Bone marrow (tissue), 2 donors: ENCODE results near the gene ANKRD63.
A peak's percentile ranks its signal among the peaks of the same experiment; 100 is the strongest.

Source experiments
- DNase-seq, 2 donors: peaks; one replicate each; lab custom pipeline; 2025; lab: John Stamatoyannopoulos, UW

ANKRD63 gene

GRCh38 chr15:40279437-40280141 lies 3.3 kb downstream of the ANKRD63 start:
- peak; percentile 41 to 55 for DNase-seq

GRCh38 chr15:40278026-40278425 lies 4.8 kb downstream of the ANKRD63 start:
- no peak for DNase-seq

GRCh38 chr15:40277471-40277870 lies 5.4 kb downstream of the ANKRD63 start:
- DNase-seq, result no peak

- no peak for DNase-seq
Measured at GRCh38 chr15:40276927-40277326, 5.9 kb downstream of the ANKRD63 start.

- DNase-seq, result no peak
Measured at GRCh38 chr15:40275954-40276353, 6.9 kb downstream of the ANKRD63 start.

GRCh38 chr15:40275523-40275922 lies 7.3 kb downstream of the ANKRD63 start:
- DNase-seq, result no peak

GRCh38 chr15:40274350-40275274 lies 8.3 kb downstream of the ANKRD63 start:
- DNase-seq, result peak; percentile 61 to 74

GRCh38 chr15:40273428-40273827 lies 9.4 kb downstream of the ANKRD63 start:
- DNase-seq, result no peak

- DNase-seq, result no peak
Measured at GRCh38 chr15:40272485-40273056, 10.3 kb downstream of the ANKRD63 start.

GRCh38 chr15:40271685-40272484 lies 11.0 kb downstream of the ANKRD63 start:
- no peak for DNase-seq

- DNase-seq, result no peak
Measured at GRCh38 chr15:40270246-40270995, 12.4 kb downstream of the ANKRD63 start.

GRCh38 chr15:40269604-40270003 lies 13.3 kb downstream of the ANKRD63 start:
- DNase-seq, result no peak

- no peak for DNase-seq
Measured at GRCh38 chr15:40267670-40268069, 15.2 kb downstream of the ANKRD63 start.

- peak; percentile 15 to 88 for DNase-seq
Measured at GRCh38 chr15:40266828-40267304, 16.0 kb downstream of the ANKRD63 start.

- no peak for DNase-seq
Measured at GRCh38 chr15:40265875-40266274, 17.0 kb downstream of the ANKRD63 start.

GRCh38 chr15:40265355-40265754 lies 17.5 kb downstream of the ANKRD63 start:
- DNase-seq, result no peak

GRCh38 chr15:40264321-40265153 lies 18.3 kb downstream of the ANKRD63 start:
- DNase-seq, result no peak

- DNase-seq, result no peak
Measured at GRCh38 chr15:40263024-40263754, 19.7 kb downstream of the ANKRD63 start.

- no peak for DNase-seq
Measured at GRCh38 chr15:40259021-40259420, 23.8 kb downstream of the ANKRD63 start.
